Body of pancreas (tissue), 4 donors: ENCODE data around the gene STK36. TPM values are rescaled to one million over a fixed set of nuclear protein-coding genes. Genes with fewer than 3 reads are reported as not detected.
A peak's percentile ranks its signal among the peaks of the same experiment; 100 is the strongest.

ENCODE experiments used
- ATAC-seq: fragments of 150-250 bp; one replicate; pipeline ENCODE4 v1.9.1; 2016
- DNase-seq, 4 donors: peaks; one replicate each; pipeline ENCODE4 v3.0.0-alpha.2; 2019
- H3K27ac ChIP-seq, 4 donors: fragments of 200-600 bp; sonication (generic); 1 replicate in 3 of 4; 2 replicates in 1 of 4; pipeline versions ENCODE4 v1.5.1 to v1.6.1; 2016 to 2019; ENCODE audit warnings: mild to moderate bottlenecking in 1 of 4, mixed read lengths in 1 of 4, moderate library complexity in 1 of 4
- H3K27me3 ChIP-seq, 2 donors: fragments of 200-600 bp; sonication (generic); one replicate each; pipeline ENCODE4 v1.6.0; 2016; ENCODE audit warnings: mild to moderate bottlenecking in 1 of 2
- H3K36me3 ChIP-seq, 2 donors: fragments of 200-600 bp; sonication (generic); replicated peaks in 1 of 2; 2 replicates each; pipeline ENCODE4 v1.5.1; 2016; ENCODE audit warnings: low read depth in 2 of 2; ENCODE audit not compliant: insufficient read depth in 1 of 2
- H3K4me1 ChIP-seq: fragments of 200-600 bp; sonication (generic); one replicate; pipeline ENCODE4 v1.6.0; 2016
- H3K4me3 ChIP-seq, 2 donors: fragments of 200-600 bp; sonication (generic); 1 replicate in 1 of 2; 2 replicates in 1 of 2; pipeline ENCODE4 v1.5.1; 2016 to 2019
- H3K9me3 ChIP-seq, 3 donors: fragments of 200-600 bp; sonication (generic); 1 replicate in 2 of 3; 2 replicates in 1 of 3; pipeline ENCODE4 v1.5.1; 2016
- CTCF ChIP-seq, 7 experiments: fragments of 450-650 bp in 4 of 7; fragments of 200-600 bp in 3 of 7; sonication (generic) in 3 of 7; IDR thresholded peaks; one replicate each; pipeline ENCODE4 v1.5.1; 2016 to 2019; ENCODE audit warnings: antibody characterized with exemption in 7 of 7
- POLR2A ChIP-seq, 3 donors: fragments of 450-650 bp; IDR thresholded peaks; one replicate each; pipeline ENCODE4 v1.6.1; 2016; ENCODE audit warnings: antibody characterized with exemption in 3 of 3, mild to moderate bottlenecking in 2 of 3
- WGBS, 2 donors: methylation state at CpG; one replicate each; pipeline ENCODE4 v1.1.5; 2017; 5-methylcytosine and 5-hydroxymethylcytosine counted together
- intact Hi-C: fragments of 100-400 bp; cut with DNase I; formaldehyde crosslinking; loops from one replicate; pipeline ENCODE4 v1.15.1; 2023
- total RNA-seq, 2 donors: library from RNA; depleted of rRNA; stranded (reverse); fragments of >200 nt; gene quantifications; one replicate each; pipeline ENCODE4 v1.1.0, GENCODE V29; 2016

Gene STK36
- total RNA-seq, 2 donors from 2014 or later, result 35.0 to 57.4 TPM

- 81 to 91% methylated on average over 13 to 14 of the region's 15 CpGs for WGBS, 2 donors
- ATAC-seq, result no peak
- intact Hi-C loops, result no loop called here
- Histone ChIP-seq H3K27me3 (no peaks in the 10 kb centered on the region), H3K27ac (no peak overlapping the region), H3K9me3 (no peaks in the 10 kb centered on the region), H3K36me3 (peaks cover 0 to 35% of the 10 kb centered on the region in 2 donors), H3K4me3 (no peak overlapping the region), H3K4me1 (peaks cover 10% of the 10 kb centered on the region)
- no peak for TF ChIP-seq POLR2A (IDR thresholded peaks at IDR 0.05)
- TF ChIP-seq CTCF (IDR thresholded peaks at IDR 0.05), result no peak
- no peak for DNase-seq
Measured at GRCh38 chr2:218663901-218664300, 8.0 kb upstream of the STK36 start.

GRCh38 chr2:218664653-218665052 lies 7.2 kb upstream of the STK36 start:
- Histone ChIP-seq H3K9me3 (no peaks in the 10 kb centered on the region), H3K36me3 (peaks cover 0 to 35% of the 10 kb centered on the region in 2 donors), H3K4me3 (no peak overlapping the region), H3K4me1 (peaks cover 10% of the 10 kb centered on the region), H3K27me3 (no peaks in the 10 kb centered on the region), H3K27ac (no peak overlapping the region)
- TF ChIP-seq POLR2A (IDR thresholded peaks at IDR 0.05), result no peak
- ATAC-seq (no peak), DNase-seq (no peak)
- WGBS, 2 donors, result 87 to 94% methylated on average over 3 to 7 of the region's 7 CpGs
- intact Hi-C loops, result no loop called here

- peak overlapping the region in 3 of 4 donors; percentile 37 to 79 (median 77) for H3K27ac ChIP-seq
- 38 to 48% methylated on average over 12 of the region's 12 CpGs for WGBS, 2 donors
- no peak for ATAC-seq
Measured at GRCh38 chr2:218671097-218671653, 711 bp upstream of the STK36 start.

GRCh38 chr2:218679119-218679518 lies 7.2 kb downstream of the STK36 start:
- no peak overlapping the region for H3K27ac ChIP-seq
- H3K36me3 ChIP-seq, result peaks cover 0 to 9% of the 10 kb centered on the region in 2 donors
- no peak overlapping the region for H3K4me3 ChIP-seq
- no peaks in the 10 kb centered on the region for H3K4me1 ChIP-seq
- no peaks in the 10 kb centered on the region for H3K9me3 ChIP-seq
- 50 to 65% methylated on average over 4 of the region's 4 CpGs for WGBS, 2 donors
- intact Hi-C loops, result no loop called here
- peak in 1 of 4 donors; percentile 39 for DNase-seq
- no peak for ATAC-seq
- H3K27me3 ChIP-seq, result no peaks in the 10 kb centered on the region
- TF ChIP-seq POLR2A (IDR thresholded peaks at IDR 0.05), result no peak
- TF ChIP-seq CTCF (IDR thresholded peaks at IDR 0.05), result no peak

More at GRCh38 chr2:218671097-218671653, 711 bp upstream of the STK36 start:
- peaks cover 0 to 2% of the 10 kb centered on the region in 2 donors for H3K36me3 ChIP-seq
- peak overlapping the region; percentile 52 to 91 for H3K4me3 ChIP-seq
- H3K4me1 ChIP-seq, result peaks cover 18% of the 10 kb centered on the region
- TF ChIP-seq POLR2A (IDR thresholded peaks at IDR 0.05) (no peak), CTCF (IDR thresholded peaks at IDR 0.05) (no peak)
- no peaks in the 10 kb centered on the region for H3K27me3 ChIP-seq
- intact Hi-C loops, result no loop called here
- no peak for DNase-seq
- H3K9me3 ChIP-seq, result no peaks in the 10 kb centered on the region

GRCh38 chr2:218680061-218680460 lies 8.2 kb downstream of the STK36 start:
- no peak for ATAC-seq
- H3K27ac ChIP-seq, result no peak overlapping the region
- DNase-seq, result no peak
- intact Hi-C loops, result no loop called here
- WGBS, 2 donors, result 60 to 80% methylated on average over 3 of the region's 3 CpGs
- H3K27me3 ChIP-seq, result no peaks in the 10 kb centered on the region
- TF ChIP-seq POLR2A (IDR thresholded peaks at IDR 0.05) (no peak), CTCF (IDR thresholded peaks at IDR 0.05) (no peak)
- H3K36me3 ChIP-seq, result peaks cover 0 to 9% of the 10 kb centered on the region in 2 donors
- no peak overlapping the region for H3K4me3 ChIP-seq
- no peaks in the 10 kb centered on the region for H3K4me1 ChIP-seq
- no peaks in the 10 kb centered on the region for H3K9me3 ChIP-seq
